Ascending aorta (tissue), 2 donors: ENCODE results near the gene MGAT3. TPM values are rescaled to one million over a fixed set of nuclear protein-coding genes. Genes with fewer than 3 reads are reported as not detected.

ENCODE experiments used
- DNase-seq, 2 donors: peaks; one replicate each; pipeline ENCODE4 v3.0.0-alpha.2; 2019; ENCODE audit warnings: low spot score in 2 of 2
- H3K27ac ChIP-seq, 2 donors: fragments of 200-600 bp; sonication (generic); one replicate each; pipeline ENCODE4 v1.5.1; 2016 to 2017; ENCODE audit warnings: mild to moderate bottlenecking in 1 of 2
- H3K27me3 ChIP-seq: fragments of 200-600 bp; sonication (generic); one replicate; pipeline ENCODE4 v1.5.1; 2017
- H3K36me3 ChIP-seq, 2 donors: fragments of 200-600 bp; sonication (generic); one replicate each; pipeline ENCODE4 v1.5.1; 2016
- H3K4me1 ChIP-seq, 2 donors: fragments of 200-600 bp; sonication (generic); one replicate each; pipeline ENCODE4 v1.5.1; 2016 to 2017; ENCODE audit warnings: mild to moderate bottlenecking in 1 of 2
- H3K4me3 ChIP-seq, 2 donors: fragments of 200-600 bp; sonication (generic); one replicate each; pipeline ENCODE4 v1.5.1; 2016 to 2017; ENCODE audit warnings: mild to moderate bottlenecking in 1 of 2
- H3K9me3 ChIP-seq, 2 donors: fragments of 200-600 bp; sonication (generic); one replicate each; pipeline ENCODE4 v1.5.1; 2016
- CTCF ChIP-seq, 3 experiments: fragments of 200-600 bp in 2 of 3; fragments of 450-650 bp in 1 of 3; sonication (generic) in 2 of 3; IDR thresholded peaks; one replicate each; pipeline ENCODE4 v1.5.1; 2016 to 2019; ENCODE audit warnings: antibody characterized with exemption in 3 of 3, mild to moderate bottlenecking in 1 of 3, moderate library complexity in 1 of 3
- intact Hi-C: fragments of 100-400 bp; cut with DNase I; formaldehyde crosslinking; loops from one replicate; pipeline ENCODE4 v1.15.1; 2023
- total RNA-seq: library from RNA; depleted of rRNA; stranded (reverse); fragments of >200 nt; gene quantifications from one replicate; pipeline ENCODE4 v1.1.0, GENCODE V29; 2016

The MGAT3 gene
- total RNA-seq, 1 donor from 2014 or later = 9.8 TPM

DNA sequence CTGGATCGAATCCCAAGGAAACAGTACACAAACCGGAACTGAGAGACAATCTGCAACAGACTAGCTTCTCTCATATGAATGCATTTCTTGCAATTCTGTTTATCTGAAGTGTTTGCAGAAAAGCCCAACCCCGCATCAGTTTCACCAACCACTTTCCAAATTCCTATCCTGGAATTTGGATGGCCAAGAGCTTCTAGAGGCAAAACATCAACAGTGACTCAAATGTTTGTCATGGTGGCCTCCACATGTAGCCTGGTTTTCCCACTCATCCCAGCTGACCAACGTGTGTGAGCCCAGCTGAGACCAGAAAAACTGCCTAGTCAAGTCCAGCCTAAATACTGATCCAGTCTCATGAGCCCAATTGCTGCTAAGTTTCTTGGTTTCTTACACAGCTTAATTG, 36.9 kb downstream of the MGAT3 start:
- Histone ChIP-seq H3K4me3 (no peak overlapping the region), H3K4me1 (peaks cover 0 to 2% of the 10 kb centered on the region in 2 donors), H3K27me3 (no peaks in the 10 kb centered on the region), H3K36me3 (no peaks in the 10 kb centered on the region), H3K9me3 (no peaks in the 10 kb centered on the region), H3K27ac (no peak overlapping the region)
- DNase-seq = no peak
- no peak for TF ChIP-seq CTCF (IDR thresholded peaks at IDR 0.05)
- intact Hi-C loops = no loop called here

GRCh38 chr22:39494471-39495120, 37.8 kb downstream of the MGAT3 start:
- intact Hi-C loops = loop anchor here (5.0 kb wide), 1 partner anchor 38 kb away; the partner anchor contains the start of gene RPS19BP1
- H3K27ac ChIP-seq = no peak overlapping the region

GRCh38 chr22:39496131-39496838, 39.5 kb downstream of the MGAT3 start:
- no peaks in the 10 kb centered on the region for H3K9me3 ChIP-seq
- intact Hi-C loops = loop anchor here (5.0 kb wide), 1 partner anchor 36 kb away; the partner anchor contains the start of gene RPS19BP1
- no peaks in the 10 kb centered on the region for H3K27me3 ChIP-seq
- H3K4me3 ChIP-seq = no peak overlapping the region
- H3K36me3 ChIP-seq = no peaks in the 10 kb centered on the region
- TF ChIP-seq CTCF (IDR thresholded peaks at IDR 0.05) = peak; percentile 65 to 74 (median 68)
- DNase-seq = no peak
- H3K27ac ChIP-seq = no peak overlapping the region
- peaks cover under 1 to 4% of the 10 kb centered on the region in 2 donors for H3K4me1 ChIP-seq

More at GRCh38 chr22:39494471-39495120, 37.8 kb downstream of the MGAT3 start:
- Histone ChIP-seq H3K27me3 (no peaks in the 10 kb centered on the region), H3K4me1 (peaks cover 0 to 2% of the 10 kb centered on the region in 2 donors), H3K9me3 (no peaks in the 10 kb centered on the region), H3K4me3 (no peak overlapping the region), H3K36me3 (no peaks in the 10 kb centered on the region)
- TF ChIP-seq CTCF (IDR thresholded peaks at IDR 0.05) = no peak
- no peak for DNase-seq

GRCh38 chr22:39497429-39497828, 40.6 kb downstream of the MGAT3 start:
- no peak overlapping the region for H3K27ac ChIP-seq
- intact Hi-C loops = loop anchor here (5.0 kb wide), 1 partner anchor 35 kb away; the partner anchor contains the start of gene RPS19BP1
- peaks cover 6 to 10% of the 10 kb centered on the region in 2 donors for H3K4me1 ChIP-seq
- H3K9me3 ChIP-seq = no peaks in the 10 kb centered on the region
- H3K27me3 ChIP-seq = no peaks in the 10 kb centered on the region
- DNase-seq = no peak
- TF ChIP-seq CTCF (IDR thresholded peaks at IDR 0.05) = no peak
- no peaks in the 10 kb centered on the region for H3K36me3 ChIP-seq
- no peak overlapping the region for H3K4me3 ChIP-seq

DNA sequence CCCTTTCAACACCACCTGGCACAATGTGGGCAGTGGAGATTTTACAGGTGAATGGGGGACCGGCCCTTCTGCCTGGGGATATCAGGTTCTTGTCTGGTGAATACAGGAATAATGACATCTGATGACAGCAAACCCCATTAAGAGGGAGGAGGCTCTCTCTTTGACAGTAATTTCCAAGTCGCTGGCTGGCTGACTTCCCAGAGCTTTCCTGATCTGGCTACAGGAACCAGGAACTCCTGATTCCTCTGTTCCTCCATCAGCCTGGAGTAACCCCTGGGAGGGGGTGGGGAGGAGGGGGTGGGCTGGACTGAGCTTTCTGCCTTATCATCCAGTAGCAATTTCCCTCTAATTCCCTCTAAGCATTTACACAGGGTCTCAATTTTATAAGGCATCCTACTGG, 41.6 kb downstream of the MGAT3 start:
- H3K27ac ChIP-seq = no peak overlapping the region
- intact Hi-C loops = loop anchor here (5.0 kb wide), 1 partner anchor 34 kb away; the partner anchor contains the start of gene RPS19BP1
- no peak overlapping the region for H3K4me3 ChIP-seq
- H3K27me3 ChIP-seq = no peaks in the 10 kb centered on the region
- TF ChIP-seq CTCF (IDR thresholded peaks at IDR 0.05) = no peak
- H3K4me1 ChIP-seq = peaks cover 6 to 16% of the 10 kb centered on the region in 2 donors
- no peaks in the 10 kb centered on the region for H3K36me3 ChIP-seq
- DNase-seq = no peak
- H3K9me3 ChIP-seq = no peaks in the 10 kb centered on the region
